CD4-positive, alpha-beta memory T cell (primary cell): ENCODE results near the gene MKX. TPM values are rescaled to one million over a fixed set of nuclear protein-coding genes. Genes with fewer than 3 reads are reported as not detected.

Source experiments
- CTCF ChIA-PET: fragments of 350-600 bp; sonication (Branson Sonifier 250); formaldehyde crosslinking; loops from one replicate; lab custom pipeline; 2021; ENCODE audit warnings: inconsistent platforms; ENCODE audit not compliant: partially characterized antibody; lab: Charles Lee
- POLR2A ChIA-PET: fragments of 350-600 bp; sonication (Branson Sonifier 250); formaldehyde crosslinking; loops from one replicate; lab custom pipeline; 2021; ENCODE audit not compliant: partially characterized antibody; lab: Charles Lee
- DNase-seq, 5 donors: peaks; one replicate each; pipeline versions ENCODE4 v3.0.0 to v3.0.0-alpha.2; 2020 to 2022; ENCODE audit warnings: mixed read lengths in 1 of 5
- H3K27ac ChIP-seq: one replicate; pipeline ENCODE4 v1.7.0; 2013; ENCODE audit warnings: low read depth, low read length
- H3K27me3 ChIP-seq: 2 replicates; pipeline ENCODE4 v1.7.0; 2013; ENCODE audit warnings: mild to moderate bottlenecking, low read length, moderate library complexity; ENCODE audit not compliant: insufficient read depth
- H3K36me3 ChIP-seq: 2 replicates; pipeline ENCODE4 v1.7.0; 2013; ENCODE audit warnings: mild to moderate bottlenecking, low read length, moderate library complexity; ENCODE audit not compliant: insufficient read depth
- H3K4me1 ChIP-seq: 2 replicates; pipeline ENCODE4 v1.7.0; 2013; ENCODE audit warnings: mild to moderate bottlenecking, low read length, moderate library complexity; ENCODE audit not compliant: insufficient read depth
- H3K4me3 ChIP-seq, 2 donors: one replicate each; pipeline ENCODE4 v1.7.0; 2013; ENCODE audit warnings: low read length in 2 of 2, mild to moderate bottlenecking in 1 of 2
- H3K9me3 ChIP-seq, 2 donors: one replicate each; pipeline ENCODE4 v1.7.0; 2013; ENCODE audit warnings: low read length in 2 of 2, control low read depth in 1 of 2; ENCODE audit not compliant: control insufficient read depth in 1 of 2
- H3K27ac Mint-ChIP-seq, 7 donors: one replicate each; pipeline ENCODE4 v1.8.0; 2020 to 2021; ENCODE audit warnings: mixed read lengths in 7 of 7, mild to moderate bottlenecking in 6 of 7, inconsistent platforms in 3 of 7, moderate library complexity in 3 of 7
- H3K27me3 Mint-ChIP-seq, 2 donors: one replicate each; pipeline ENCODE4 v1.8.0; 2020 to 2021; ENCODE audit warnings: mixed read lengths in 2 of 2
- H3K36me3 Mint-ChIP-seq, 2 donors: one replicate each; pipeline ENCODE4 v1.8.0; 2020 to 2021; ENCODE audit warnings: mixed read lengths in 2 of 2, inconsistent platforms in 1 of 2, mild to moderate bottlenecking in 1 of 2
- H3K4me1 Mint-ChIP-seq, 4 donors: one replicate each; pipeline ENCODE4 v1.8.0; 2020 to 2021; ENCODE audit warnings: mixed read lengths in 4 of 4, mild to moderate bottlenecking in 1 of 4
- H3K4me3 Mint-ChIP-seq, 8 donors: one replicate each; pipeline ENCODE4 v1.8.0; 2020 to 2021; ENCODE audit warnings: mixed read lengths in 8 of 8, mild to moderate bottlenecking in 7 of 8, moderate library complexity in 6 of 8, inconsistent platforms in 3 of 8
- H3K9me3 Mint-ChIP-seq, 8 donors: one replicate each; pipeline ENCODE4 v1.8.0; 2020 to 2021; ENCODE audit warnings: mixed read lengths in 8 of 8, mild to moderate bottlenecking in 5 of 8, inconsistent platforms in 3 of 8, moderate library complexity in 1 of 8
- intact Hi-C: fragments of 100-400 bp; cut with micrococcal nuclease; formaldehyde crosslinking; loops from one replicate; pipeline ENCODE4 v1.15.1; 2023
- polyA plus RNA-seq, 2 donors: library from polyadenylated mRNA; unstranded; fragments of 300-500 nt; fragmentation: Illumina TruSeq; gene quantifications; one replicate each; pipeline ENCODE4 v1.2.3, GENCODE V29; 2021
- total RNA-seq, 2 experiments: library from RNA; stranded (reverse); gene quantifications; one replicate each; pipeline ENCODE4 v1.2.3, GENCODE V29; 2021

MKX gene
- total RNA-seq (not detected), polyA plus RNA-seq (not detected)

- no peaks in the 10 kb centered on the region for H3K36me3 ChIP-seq
- no peaks in the 10 kb centered on the region for H3K9me3 ChIP-seq
- H3K27ac ChIP-seq, result no peak within 1 kb of the TSS
- peak within 1 kb of the TSS; percentile 29 to 68 for H3K4me3 ChIP-seq
- peak within 1 kb of the TSS; percentile 86 to 96 (median 91) for H3K4me3 Mint-ChIP-seq
- H3K36me3 Mint-ChIP-seq, result peaks cover 0 to 6% of the 10 kb centered on the region in 2 donors
- intact Hi-C loops, result no loop called here
- peaks cover 0 to 3% (median 0%) of the 10 kb centered on the region in 8 donors for H3K9me3 Mint-ChIP-seq
- peaks cover 23 to 46% (median 35%) of the 10 kb centered on the region in 4 donors for H3K4me1 Mint-ChIP-seq
- H3K27me3 Mint-ChIP-seq, result peaks cover 36 to 46% of the 10 kb centered on the region in 2 donors
- H3K27me3 ChIP-seq, result peaks cover 45% of the 10 kb centered on the region
- POLR2A ChIA-PET, result interaction anchor here (0.6 kb wide), 1 partner anchor 10 kb away, joined by 3 read pairs; no protein-coding TSS in a partner anchor
- peak; percentile 44 to 53 (median 48) for DNase-seq
- peaks cover 56% of the 10 kb centered on the region for H3K4me1 ChIP-seq
- CTCF ChIA-PET, result interaction anchor here (1.1 to 1.4 kb wide), 2 partner anchors 496 to 648 kb away, joined by 3 to 5 read pairs; no protein-coding TSS in a partner anchor
- H3K27ac Mint-ChIP-seq, result peak within 1 kb of the TSS in 5 of 7 donors; percentile 29 to 90 (median 76)
Observed at GRCh38 chr10:27745732-27746396, at the start of gene MKX. TSS of gene MKX (minus strand) at chr10:27745819. CDS start at chr10:27743415, 2,404 bp downstream.

GRCh38 chr10:27794157-27794556 is 48.5 kb upstream of the MKX start:
- Histone ChIP-seq H3K36me3 (no peaks in the 10 kb centered on the region), H3K4me3 (no peak overlapping the region), H3K4me1 (no peaks in the 10 kb centered on the region), H3K27me3 (no peaks in the 10 kb centered on the region), H3K9me3 (no peaks in the 10 kb centered on the region), H3K27ac (no peak overlapping the region)
- Mint-ChIP-seq H3K36me3 (no peaks in the 10 kb centered on the region), H3K9me3 (peaks cover 0 to 3% (median 0%) of the 10 kb centered on the region in 8 donors), H3K27ac (no peak overlapping the region), H3K4me3 (no peak overlapping the region), H3K4me1 (peaks cover 0 to 2% (median 0%) of the 10 kb centered on the region in 4 donors), H3K27me3 (peaks cover 12 to 26% of the 10 kb centered on the region in 2 donors)
- DNase-seq, result no peak
- intact Hi-C loops, result no loop called here
- ChIA-PET POLR2A (no interaction called here), CTCF (no interaction called here)

- ChIA-PET CTCF (interaction anchor here (1.4 kb wide), 1 partner anchor 8 kb away, joined by 6 read pairs; no protein-coding TSS in a partner anchor), POLR2A (no interaction called here)
- Histone ChIP-seq H3K4me1 (no peaks in the 10 kb centered on the region), H3K4me3 (no peak overlapping the region), H3K36me3 (no peaks in the 10 kb centered on the region), H3K9me3 (no peaks in the 10 kb centered on the region), H3K27me3 (no peaks in the 10 kb centered on the region), H3K27ac (no peak overlapping the region)
- no peak for DNase-seq
- H3K4me1 Mint-ChIP-seq, result no peaks in the 10 kb centered on the region
- H3K9me3 Mint-ChIP-seq, result peaks cover 0 to 3% (median 0%) of the 10 kb centered on the region in 8 donors
- no peak overlapping the region for H3K27ac Mint-ChIP-seq
- peaks cover 19 to 26% of the 10 kb centered on the region in 2 donors for H3K27me3 Mint-ChIP-seq
- intact Hi-C loops, result no loop called here
- H3K4me3 Mint-ChIP-seq, result no peak overlapping the region
- no peaks in the 10 kb centered on the region for H3K36me3 Mint-ChIP-seq
Observed at GRCh38 chr10:27792216-27792615, 46.6 kb upstream of the MKX start.

DNA sequence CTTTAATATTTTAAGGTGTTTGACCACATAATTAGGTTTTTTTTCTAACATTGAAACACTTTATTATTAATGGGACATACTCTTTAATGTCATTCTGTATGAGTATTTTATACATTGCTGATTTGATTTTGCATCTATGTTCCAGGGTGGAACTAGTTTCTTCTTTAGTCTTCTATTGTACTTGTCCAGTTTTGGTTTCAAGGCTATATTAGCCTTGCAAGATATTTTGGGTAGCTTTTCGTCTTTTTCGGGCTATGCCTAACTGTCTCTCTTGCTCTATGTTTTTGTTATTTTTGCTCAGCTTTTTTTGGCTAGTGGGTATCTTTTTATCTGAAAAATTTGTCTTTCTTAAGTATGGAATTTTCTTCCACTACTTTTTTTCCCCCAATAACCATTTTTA is 38.7 kb upstream of the MKX start:
- ChIA-PET CTCF (interaction anchor here (0.7 to 1.9 kb wide), 2 partner anchors 8 to 394 kb away, joined by 3 to 6 read pairs; no protein-coding TSS in a partner anchor), POLR2A (no interaction called here)
- Histone ChIP-seq H3K4me3 (no peak overlapping the region), H3K4me1 (no peaks in the 10 kb centered on the region), H3K27me3 (no peaks in the 10 kb centered on the region), H3K36me3 (no peaks in the 10 kb centered on the region), H3K9me3 (peaks cover 0 to 3% of the 10 kb centered on the region in 2 donors), H3K27ac (no peak overlapping the region)
- Mint-ChIP-seq H3K4me1 (no peaks in the 10 kb centered on the region), H3K36me3 (no peaks in the 10 kb centered on the region), H3K9me3 (peaks cover 0 to 4% (median 0%) of the 10 kb centered on the region in 8 donors), H3K27me3 (peaks cover 9 to 18% of the 10 kb centered on the region in 2 donors), H3K4me3 (no peak overlapping the region), H3K27ac (no peak overlapping the region)
- intact Hi-C loops, result no loop called here
- DNase-seq, result no peak

DNA sequence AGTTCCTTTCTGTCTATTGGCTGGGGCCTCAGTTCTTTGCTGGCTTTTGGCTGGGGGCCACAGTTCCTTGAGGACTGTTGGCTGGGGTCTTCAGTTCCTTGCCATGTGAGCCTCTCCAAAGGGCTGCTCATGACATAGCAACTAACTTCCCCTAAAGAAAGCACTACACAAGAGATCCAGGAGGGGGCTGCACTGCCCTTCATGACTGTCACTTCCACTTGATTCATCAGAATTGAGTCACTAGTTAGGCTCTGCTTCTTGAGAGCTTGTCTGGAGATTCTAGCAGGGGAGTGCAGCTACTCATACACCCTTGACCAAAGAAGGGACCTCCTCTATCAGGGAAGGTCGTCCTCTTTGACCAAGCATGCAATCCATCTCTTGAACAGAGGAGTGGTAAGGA is 38.0 kb upstream of the MKX start:
- peaks cover 9 to 14% of the 10 kb centered on the region in 2 donors for H3K27me3 Mint-ChIP-seq
- Histone ChIP-seq H3K4me1 (no peaks in the 10 kb centered on the region), H3K4me3 (no peak overlapping the region), H3K36me3 (no peaks in the 10 kb centered on the region), H3K9me3 (peaks cover 0 to 3% of the 10 kb centered on the region in 2 donors), H3K27ac (no peak overlapping the region), H3K27me3 (no peaks in the 10 kb centered on the region)
- H3K36me3 Mint-ChIP-seq, result no peaks in the 10 kb centered on the region
- peaks cover 0 to 4% (median 0%) of the 10 kb centered on the region in 8 donors for H3K9me3 Mint-ChIP-seq
- CTCF ChIA-PET, result interaction anchor here (0.7 to 1.9 kb wide), 2 partner anchors 9 to 394 kb away, joined by 3 to 6 read pairs; no protein-coding TSS in a partner anchor
- peak; percentile 11 to 42 (median 26) for DNase-seq
- H3K4me1 Mint-ChIP-seq, result no peaks in the 10 kb centered on the region
- intact Hi-C loops, result loop anchor here (1.0 to 2.0 kb wide), 2 partner anchors 396 to 459 kb away; no protein-coding TSS in a partner anchor
- H3K4me3 Mint-ChIP-seq, result no peak overlapping the region
- no peak overlapping the region for H3K27ac Mint-ChIP-seq
- POLR2A ChIA-PET, result no interaction called here

DNA sequence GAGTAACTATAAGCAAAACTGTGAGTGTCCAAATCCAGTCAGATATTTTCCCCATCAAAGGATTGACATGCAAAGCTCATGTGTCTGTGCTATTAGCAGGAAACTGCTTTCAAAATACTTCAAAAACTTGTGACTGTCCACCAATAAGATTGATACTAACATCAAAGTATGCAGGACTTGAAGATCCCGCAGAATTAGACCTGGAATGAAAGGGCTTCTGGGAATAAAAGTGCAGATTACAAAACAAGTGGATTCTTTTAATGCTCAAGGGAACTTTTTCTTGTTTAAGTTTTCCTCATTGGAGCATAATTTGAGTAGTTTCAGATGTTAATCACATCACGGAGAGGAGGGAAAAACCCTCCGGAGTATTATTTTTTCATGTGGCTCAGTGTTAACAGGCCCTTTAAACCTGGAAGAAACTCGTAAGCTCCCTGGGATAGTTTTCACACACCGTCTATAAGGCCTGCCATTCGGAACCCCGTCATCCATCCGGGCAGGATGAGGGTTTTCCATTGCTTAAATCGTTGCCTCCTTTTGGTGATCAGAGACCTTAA is 33.9 kb upstream of the MKX start:
- CTCF ChIA-PET, result no interaction called here
- no peak for DNase-seq
- Histone ChIP-seq H3K4me3 (no peak overlapping the region), H3K9me3 (peaks cover 0 to 3% of the 10 kb centered on the region in 2 donors), H3K4me1 (no peaks in the 10 kb centered on the region), H3K27me3 (no peaks in the 10 kb centered on the region), H3K27ac (no peak overlapping the region), H3K36me3 (no peaks in the 10 kb centered on the region)
- Mint-ChIP-seq H3K4me3 (no peak overlapping the region), H3K27me3 (peaks cover 24 to 26% of the 10 kb centered on the region in 2 donors), H3K9me3 (peaks cover 0 to 5% (median 0%) of the 10 kb centered on the region in 8 donors), H3K36me3 (no peaks in the 10 kb centered on the region), H3K4me1 (no peaks in the 10 kb centered on the region), H3K27ac (no peak overlapping the region)
- POLR2A ChIA-PET, result no interaction called here
- intact Hi-C loops, result no loop called here

GRCh38 chr10:27774831-27775230 is 29.2 kb upstream of the MKX start:
- no peak for DNase-seq
- no peak overlapping the region for H3K27ac Mint-ChIP-seq
- intact Hi-C loops, result no loop called here
- peaks cover 0 to 6% (median 0%) of the 10 kb centered on the region in 4 donors for H3K4me1 Mint-ChIP-seq
- Histone ChIP-seq H3K27me3 (peaks cover 4% of the 10 kb centered on the region), H3K4me1 (no peaks in the 10 kb centered on the region), H3K36me3 (no peaks in the 10 kb centered on the region), H3K9me3 (no peaks in the 10 kb centered on the region), H3K27ac (no peak overlapping the region), H3K4me3 (no peak overlapping the region)
- peaks cover 30 to 43% of the 10 kb centered on the region in 2 donors for H3K27me3 Mint-ChIP-seq
- POLR2A ChIA-PET, result no interaction called here
- peaks cover 0 to 6% (median 0%) of the 10 kb centered on the region in 8 donors for H3K9me3 Mint-ChIP-seq
- CTCF ChIA-PET, result no interaction called here
- H3K36me3 Mint-ChIP-seq, result no peaks in the 10 kb centered on the region
- no peak overlapping the region for H3K4me3 Mint-ChIP-seq
